HG03457 (cell line): ENCODE results near the gene ABCC11.

Experiments used
- ATAC-seq: cut with Tn5 transposase; IDR thresholded peaks from one replicate; pipeline ENCODE4 v1.9.1; 2021; ENCODE audit warnings: moderate number of reproducible peaks; ENCODE audit not compliant: unreplicated experiment

ABCC11 gene

DNA sequence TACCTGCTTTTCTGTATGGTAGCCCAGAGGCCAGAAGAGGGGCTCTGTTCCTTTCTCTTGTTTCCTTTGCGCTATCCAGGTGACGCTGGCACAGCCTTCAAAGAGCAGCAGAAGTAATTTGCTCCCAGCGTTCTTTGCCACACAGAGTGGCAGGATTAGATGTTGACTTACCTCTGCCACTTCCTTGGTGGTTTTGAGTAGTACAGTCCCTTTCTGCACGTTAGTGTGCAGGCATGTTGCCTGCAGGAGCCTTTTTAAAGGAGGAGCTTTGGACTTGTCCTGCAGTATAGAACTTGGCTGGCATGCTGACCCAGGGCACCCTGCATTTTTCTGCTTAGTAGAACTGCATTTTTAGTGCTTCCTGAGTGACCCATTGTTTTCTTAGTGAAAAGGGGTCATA, at the start of gene ABCC11:
ABCC11 (minus strand) TSS at position 229 of the 400 bp plus-strand sequence. CDS start 15,618 bp downstream, outside the sequence.
- no peak for ATAC-seq

DNA sequence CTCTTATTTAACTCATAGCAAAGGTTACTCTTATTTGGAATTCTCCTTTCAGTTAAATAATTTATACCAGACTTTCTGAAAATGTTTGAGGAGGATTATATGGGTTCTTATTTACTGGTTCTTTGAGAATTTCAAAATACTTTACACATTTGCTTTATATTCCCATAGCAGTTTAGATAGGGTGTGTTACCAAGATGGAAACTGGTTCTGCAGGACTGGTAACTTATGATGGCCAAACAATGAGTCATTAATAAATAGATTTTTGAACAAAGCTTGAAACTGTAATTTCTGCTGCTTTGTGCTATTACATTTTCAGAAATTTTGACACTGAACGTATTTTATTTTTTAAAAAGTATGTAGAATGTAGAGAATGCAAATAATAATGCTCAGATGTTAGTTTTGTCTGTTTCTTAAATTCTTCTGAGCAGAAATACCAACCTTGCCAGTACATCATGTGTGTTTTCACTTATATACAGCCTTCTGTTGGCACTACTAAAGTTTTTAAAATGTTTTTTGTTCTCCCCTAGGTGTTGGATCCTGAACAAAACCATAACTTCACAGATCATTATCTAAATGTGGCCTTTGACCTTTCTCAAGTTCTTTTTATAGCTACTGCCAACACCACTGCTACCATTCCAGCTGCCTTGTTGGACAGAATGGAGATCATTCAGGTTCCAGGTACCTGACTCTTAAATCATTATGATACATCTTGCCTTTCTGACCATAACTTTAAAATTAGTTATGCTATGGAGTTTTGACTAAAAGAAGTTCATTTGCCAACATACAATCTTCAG, 48.3 kb upstream of the ABCC11 start:
- no peak for ATAC-seq

DNA sequence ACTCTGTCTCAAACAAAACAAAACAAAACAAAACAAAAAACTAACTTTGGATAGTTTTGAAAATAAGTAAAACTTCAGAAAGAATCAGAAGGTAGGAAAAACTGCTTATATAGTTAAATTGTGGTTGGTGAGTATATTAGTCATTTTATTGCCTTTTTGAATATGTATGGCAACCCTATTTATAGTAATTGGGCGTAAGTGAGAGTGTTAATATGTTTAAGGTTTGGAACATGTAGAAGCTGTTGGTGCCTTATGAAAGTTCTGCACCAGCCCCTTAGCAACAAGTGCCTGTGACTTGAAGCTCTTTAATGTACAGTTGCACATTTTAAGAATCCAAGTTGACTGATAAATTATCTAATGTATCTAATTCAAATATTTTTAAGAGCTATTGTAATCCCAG, 47.4 kb upstream of the ABCC11 start:
- ATAC-seq = no peak

DNA sequence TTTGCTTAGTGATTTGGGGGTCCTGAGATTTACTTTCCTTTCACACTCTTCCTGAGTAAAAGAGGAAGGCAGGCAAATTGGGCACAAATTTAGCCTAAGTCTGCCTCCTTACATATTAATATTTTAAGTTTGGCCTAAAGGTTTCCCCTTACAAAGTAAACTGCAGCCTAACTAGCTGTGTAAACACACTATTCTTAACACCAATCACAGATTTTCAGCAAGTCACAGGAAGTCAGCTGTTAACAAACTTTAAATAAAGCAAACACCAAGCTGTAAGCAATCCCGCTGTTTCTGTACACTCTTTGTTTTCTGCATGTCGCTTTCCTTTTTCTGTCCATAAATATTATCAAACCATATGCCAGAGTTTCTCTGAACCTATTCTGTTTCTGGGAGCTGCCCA, 45.1 kb upstream of the ABCC11 start:
- ATAC-seq = no peak

DNA sequence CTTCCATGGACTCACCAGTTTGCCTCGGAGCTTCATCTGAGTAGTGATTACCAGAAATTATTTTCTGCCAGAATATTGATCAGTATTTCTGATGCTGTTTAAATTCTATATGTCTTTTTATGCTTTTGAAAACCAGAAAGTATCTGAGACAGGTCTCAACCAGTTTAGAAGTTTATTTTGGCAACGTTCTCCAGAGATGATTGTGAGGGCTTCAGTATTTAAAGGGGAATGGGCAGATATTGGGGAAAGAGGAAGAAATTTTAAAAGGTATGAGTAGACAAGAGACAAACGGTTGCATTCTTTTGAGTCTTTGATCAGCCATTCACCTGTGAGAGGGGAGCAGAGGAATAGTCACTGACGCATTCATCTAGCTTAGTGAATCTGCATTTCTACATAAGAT, 44.4 kb upstream of the ABCC11 start:
- no peak for ATAC-seq

DNA sequence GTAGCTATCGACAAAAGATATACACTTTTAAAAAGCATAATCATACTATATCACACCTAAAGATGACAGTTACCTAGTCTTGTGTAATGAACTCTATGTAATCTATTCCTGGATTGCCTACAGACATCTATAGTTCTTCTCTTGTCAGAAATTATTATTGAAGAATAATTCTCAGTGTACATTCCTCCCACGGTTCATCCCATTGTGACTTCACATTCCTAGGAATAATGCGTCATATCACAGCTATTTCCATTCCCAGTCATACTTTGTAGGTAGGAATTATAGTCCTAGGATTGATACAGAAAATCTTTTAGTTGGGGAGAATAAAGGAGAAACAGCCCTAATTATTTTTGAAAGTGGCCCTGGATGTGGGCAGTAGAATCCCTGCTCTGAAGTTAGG, 44.0 kb upstream of the ABCC11 start:
- ATAC-seq = no peak

DNA sequence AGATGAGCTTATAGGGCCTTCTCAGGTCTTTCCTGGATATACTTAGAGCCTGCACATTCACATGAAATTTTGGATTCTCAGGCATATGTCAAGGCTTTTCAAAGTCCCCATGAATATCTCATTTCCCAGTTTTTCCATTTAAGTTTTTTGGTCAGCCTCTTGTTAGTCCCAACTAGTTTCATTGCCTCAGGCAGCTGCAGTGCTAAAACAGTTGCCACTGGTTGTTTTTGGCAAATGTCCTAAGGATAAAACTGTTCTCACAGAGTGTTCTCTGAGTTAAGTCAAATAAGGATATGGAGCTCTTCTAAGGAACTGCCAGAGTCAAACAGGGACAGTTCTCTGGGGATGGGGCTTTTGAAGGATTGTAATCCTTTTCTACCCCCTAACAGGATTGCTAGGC, 39.9 kb upstream of the ABCC11 start:
- ATAC-seq = no peak

DNA sequence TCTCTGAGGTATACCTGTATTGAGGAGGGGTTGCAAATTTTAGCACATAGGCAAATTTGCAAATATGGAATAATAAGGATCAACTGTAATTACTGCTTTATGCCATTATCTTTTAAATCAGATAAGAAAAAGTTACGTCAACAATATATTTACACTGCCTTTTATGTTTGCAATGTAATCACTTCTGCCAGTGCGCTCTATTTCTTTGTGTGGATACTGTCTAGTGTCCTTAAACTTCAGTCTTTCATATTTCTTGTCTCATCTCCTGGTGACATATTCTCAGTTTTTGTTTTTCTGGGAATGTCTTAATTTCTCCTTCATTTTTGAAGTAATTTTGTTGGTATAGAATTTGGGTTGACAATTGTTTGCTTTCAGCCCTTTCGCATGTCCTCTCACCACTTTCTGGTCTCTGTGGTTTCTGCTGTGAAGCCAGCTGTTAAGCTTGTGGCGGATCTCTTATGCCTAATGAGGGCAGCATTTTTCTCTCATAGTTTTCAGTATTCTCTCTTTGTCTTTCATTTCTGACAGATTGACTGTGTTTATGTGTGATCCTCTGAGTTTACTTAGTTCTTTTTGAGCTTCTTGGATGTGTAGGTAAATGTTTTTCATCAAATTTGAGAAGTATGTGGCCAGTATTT, 37.6 kb upstream of the ABCC11 start:
- peak; percentile 61 for ATAC-seq

DNA sequence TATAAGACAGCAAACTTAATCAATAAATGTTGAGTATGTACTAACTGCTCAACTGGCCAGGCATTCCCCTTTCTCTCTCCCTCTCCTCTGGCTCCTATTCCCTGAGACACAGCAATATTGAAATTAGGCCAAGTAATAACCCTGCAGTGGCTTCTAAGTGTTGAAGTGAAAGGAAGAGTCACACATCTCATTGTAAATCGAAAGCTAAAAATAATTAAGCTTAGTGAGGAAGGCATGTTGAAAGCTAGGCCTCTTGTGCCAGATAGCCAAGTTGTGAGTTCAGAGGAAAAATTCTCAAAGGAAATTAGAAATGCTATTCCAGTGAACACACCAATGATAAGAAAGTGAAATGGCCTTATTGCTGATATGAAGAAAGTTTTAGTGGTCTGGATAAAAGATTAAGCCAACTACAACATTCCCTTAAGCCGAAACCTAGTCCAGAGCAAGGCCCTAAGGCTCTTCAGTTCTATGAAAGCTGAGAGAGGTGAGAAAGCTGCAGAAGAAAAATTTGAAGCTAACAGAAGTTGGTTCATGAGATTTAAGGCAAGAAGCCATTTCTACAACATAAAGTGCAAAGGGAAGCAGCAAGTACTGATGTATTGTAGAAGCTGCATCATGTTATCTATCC, 35.4 kb upstream of the ABCC11 start:
- no peak for ATAC-seq

DNA sequence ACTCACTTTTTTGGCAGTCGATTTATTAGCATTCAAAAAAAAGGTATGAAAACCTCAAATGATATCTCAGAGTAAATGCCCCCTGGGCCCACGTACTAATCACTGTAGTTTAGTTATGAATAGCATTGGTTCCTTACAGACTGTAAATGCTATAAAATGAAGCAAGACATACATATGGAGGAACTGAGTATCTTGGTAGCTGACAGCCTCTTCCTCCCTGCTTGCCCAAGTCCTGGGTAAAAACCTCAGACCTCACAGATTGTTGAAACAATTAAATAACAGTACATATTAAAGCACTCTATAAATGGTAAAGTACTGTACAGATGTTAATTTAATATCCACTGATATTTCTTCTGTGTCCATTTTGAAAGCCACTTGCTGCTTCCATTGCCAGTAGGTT, 33.2 kb upstream of the ABCC11 start:
- ATAC-seq = no peak

DNA sequence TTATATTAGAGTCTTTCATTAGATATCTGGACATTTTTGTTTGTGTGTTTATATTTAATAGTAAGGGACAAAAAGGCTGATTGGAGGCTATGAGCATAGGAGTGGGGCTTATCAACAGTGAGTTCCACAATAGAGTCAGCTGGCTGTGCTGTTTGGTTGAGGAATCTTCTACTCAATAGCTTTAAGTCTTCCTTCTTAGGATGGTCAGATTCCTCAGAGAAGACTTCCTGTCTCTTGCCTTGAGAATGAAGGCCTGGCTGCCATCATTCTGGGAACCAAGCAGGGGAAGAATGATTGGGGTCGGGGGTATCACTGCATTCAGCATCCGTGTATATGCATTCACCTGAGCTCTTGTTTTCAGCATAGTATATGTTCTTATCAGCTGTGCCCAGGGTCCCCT, 31.9 kb upstream of the ABCC11 start:
- no peak for ATAC-seq

DNA sequence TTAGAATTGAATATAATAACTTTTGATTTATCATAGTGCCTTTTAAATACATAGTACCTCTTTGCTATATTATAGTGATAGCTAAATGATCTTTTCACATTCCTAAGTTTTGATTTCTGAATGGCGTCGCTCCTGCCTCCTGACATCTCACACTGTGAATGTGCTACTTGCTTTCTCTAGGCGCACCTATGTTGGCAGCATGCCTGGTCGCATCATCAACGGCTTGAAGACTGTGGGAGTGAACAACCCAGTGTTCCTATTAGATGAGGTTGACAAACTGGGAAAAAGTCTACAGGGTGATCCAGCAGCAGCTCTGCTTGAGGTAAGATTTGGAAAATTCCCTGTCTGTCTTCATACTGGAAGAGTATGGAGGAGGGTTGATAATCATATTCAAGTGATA, 29.8 kb upstream of the ABCC11 start:
- ATAC-seq = no peak

DNA sequence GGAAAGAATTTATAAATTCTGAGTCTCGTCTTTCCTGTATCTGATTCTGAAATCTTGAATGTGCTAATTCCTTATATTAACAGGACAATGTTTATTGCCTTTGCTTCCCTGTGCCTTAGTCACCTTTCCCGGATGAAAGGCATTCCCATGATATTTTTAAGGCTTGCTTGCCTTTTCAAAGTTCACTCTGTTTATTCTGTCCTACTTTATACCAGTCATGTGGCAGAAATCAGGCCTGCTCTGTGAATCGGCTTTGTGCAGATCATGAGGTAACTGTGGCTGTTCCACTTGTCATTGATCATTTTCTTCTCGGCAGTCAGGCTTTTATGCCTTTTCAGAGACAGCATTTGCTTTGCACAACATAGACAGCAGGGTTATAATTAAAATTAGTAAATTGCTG, 28.8 kb upstream of the ABCC11 start:
- ATAC-seq = no peak

DNA sequence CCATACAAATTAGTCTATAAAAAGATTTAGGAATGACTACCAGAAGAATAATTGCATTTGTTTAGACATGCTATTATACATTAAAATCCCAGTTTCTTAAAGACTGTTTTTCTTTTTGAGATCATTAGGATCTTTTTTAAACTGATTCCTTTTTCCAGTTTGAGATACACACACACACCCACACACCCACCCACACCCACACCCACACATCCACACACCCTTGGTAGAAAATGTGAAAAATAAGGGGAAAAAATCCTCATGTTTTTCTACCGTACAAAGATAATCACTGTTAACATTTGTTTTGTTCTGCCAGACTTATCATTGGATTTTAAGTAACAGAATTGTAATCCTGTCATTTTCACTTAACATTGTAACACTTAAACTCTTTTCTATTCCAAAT, 27.1 kb upstream of the ABCC11 start:
- no peak for ATAC-seq

DNA sequence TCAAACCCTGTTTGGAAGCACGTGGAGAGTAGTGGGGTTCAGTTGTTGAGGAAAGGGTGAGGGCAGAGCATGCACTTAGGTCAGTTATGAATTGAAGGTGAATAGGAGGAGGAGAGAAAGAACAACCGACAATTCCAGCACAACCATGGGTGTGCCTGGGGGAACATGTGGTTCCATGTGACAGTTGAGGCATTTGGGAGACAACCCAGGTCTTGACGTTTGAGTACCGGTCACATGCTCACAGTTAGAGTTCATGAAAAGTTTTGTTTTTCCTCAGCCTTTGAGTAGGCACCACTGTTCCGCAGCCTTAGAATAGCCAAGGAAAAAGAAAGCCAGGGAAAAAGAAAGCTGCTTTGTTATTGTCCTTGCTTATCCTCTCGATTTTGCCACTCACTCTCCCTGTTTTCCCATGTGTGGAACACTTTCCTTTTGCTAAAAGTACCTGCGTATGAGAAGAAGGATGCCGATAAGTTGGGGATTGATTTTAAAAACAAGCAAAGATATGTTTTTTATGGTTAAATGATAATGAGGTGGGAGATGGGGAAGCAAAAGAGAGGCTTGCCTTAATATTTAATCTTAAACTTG, 25.6 kb upstream of the ABCC11 start:
- no peak for ATAC-seq

DNA sequence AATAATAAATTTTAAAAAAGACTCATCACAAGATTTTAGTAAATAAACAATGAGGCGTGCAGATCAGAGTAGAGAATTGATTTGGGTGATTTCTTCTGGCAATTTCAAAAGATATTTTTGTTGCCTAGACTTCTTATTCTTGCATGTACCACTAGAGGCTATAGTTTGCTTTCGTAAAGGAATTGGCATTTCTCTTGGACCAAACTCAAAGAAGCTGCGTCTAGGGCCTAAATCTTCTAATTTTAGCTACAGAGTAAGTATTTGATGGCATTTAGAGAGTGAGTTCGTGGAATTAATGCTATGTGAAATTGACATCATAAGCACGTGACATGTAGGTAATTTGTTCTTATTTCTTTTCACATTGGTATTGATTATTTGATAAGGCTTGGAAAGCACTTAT, 24.4 kb upstream of the ABCC11 start:
- ATAC-seq = no peak

DNA sequence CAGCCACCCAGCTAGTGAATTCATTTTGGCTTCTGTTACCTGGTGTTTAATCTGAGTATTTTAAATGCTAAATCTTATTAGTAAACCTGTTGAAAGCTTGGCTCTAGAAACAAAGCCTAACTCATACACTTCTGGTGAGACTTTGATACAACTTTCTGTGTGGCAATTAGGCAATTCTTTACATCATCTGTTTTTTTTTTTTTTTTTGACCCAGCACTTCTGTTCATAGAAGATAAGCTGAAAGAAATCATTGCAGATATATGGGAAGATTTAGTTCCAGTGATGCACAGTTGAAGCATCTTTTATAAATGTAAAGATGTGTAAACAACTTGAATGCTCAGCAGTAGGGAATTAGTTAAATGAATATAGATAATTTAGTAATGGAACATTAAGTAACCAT, 21.7 kb upstream of the ABCC11 start:
- no peak for ATAC-seq

DNA sequence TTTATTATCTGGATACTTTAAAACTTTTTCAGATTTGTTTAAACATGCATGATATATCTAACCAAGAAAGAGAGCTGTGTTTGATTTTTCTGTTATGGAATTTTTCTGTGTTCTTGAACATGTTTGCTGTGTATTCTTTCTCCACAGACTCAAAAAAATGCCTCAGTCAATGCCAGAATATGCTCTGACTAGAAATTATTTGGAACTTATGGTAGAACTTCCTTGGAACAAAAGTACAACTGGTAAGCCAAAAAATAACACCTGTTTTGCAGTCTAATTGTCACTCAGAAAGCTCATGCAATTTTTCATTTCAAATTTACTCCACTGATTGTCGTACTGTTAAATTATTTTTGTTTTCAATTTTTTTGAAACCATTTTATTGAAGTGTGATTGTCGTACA, 15.3 kb upstream of the ABCC11 start:
- ATAC-seq = no peak

DNA sequence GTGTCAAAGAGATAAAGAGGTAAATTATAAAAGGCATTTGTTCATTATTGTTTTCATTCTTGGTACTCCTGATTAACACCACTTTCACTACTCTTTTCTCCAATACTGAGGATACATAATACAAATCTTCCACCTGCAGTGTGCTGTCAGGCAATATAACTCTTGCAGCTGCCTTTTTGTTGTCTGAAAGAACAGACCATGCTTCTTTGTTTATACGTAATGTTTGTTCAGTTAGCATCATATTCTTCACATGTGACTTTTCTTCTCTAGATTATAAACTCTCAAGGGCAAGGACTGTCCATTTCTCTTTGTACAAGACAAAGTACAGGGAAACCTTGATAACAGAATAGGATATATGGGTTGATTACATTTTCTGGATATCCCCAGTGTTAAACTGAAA, 14.2 kb upstream of the ABCC11 start:
- no peak for ATAC-seq

DNA sequence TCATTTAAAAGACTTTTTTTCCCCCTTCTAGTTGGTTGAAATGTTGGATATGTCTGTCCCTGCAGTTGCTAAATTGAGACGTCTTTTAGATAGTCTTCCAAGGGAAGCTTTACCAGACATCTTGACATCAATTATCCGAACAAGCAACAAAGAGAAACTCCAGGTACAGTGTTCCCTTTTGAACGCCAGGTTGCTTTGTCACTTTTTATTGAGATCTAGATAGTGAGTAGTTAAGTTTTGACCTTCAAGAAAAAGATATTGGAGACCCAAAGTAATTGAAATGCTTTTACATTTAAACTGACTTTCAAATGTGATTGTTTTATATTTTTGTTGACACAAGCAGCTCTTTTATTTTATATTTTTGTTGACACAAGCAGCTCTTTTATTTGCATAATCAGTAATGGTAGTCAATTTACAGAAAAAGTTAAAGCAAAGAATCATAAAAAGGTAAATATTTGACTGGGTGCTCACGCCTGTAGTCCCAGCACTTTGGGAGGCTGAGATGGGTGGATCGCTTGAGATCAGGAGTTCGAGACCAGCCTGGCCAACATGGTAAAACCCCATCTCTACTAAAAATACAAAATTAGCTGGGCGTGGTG, 9.3 kb upstream of the ABCC11 start:
- ATAC-seq = no peak

DNA sequence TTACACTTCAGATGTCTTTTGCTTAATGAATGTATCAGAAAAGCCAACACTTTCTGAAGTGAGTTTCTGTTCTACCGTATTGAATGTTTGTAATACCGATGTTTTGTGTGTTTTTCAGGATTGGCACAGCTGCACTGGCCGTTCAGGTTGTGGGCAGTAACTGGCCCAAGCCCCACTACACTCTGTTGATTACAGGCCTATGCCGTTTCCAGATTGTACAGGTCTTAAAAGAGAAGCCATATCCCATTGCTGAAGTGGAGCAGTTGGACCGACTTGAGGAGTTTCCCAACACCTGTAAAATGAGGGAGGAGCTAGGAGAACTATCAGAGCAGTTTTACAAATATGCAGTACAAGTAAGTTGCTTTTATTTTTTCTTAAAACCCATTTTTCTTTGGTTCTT, 4.7 kb upstream of the ABCC11 start:
- no peak for ATAC-seq
